Renal pelvis (tissue), 4 donors: ENCODE results near the gene POLR3GL. TPM values are rescaled to one million over a fixed set of nuclear protein-coding genes. Genes with fewer than 3 reads are reported as not detected.

Experiments used
- DNase-seq: peaks from one replicate; pipeline ENCODE4 v3.0.0-alpha.2; 2013
- polyA plus RNA-seq, 3 donors: library from polyadenylated mRNA; unstranded; fragments of 120-200 nt; gene quantifications; one replicate each; pipeline ENCODE4 v1.2.1, GENCODE V29; 2013; ENCODE audit not compliant: insufficient read length in 3 of 3

Gene POLR3GL
- polyA plus RNA-seq, 3 donors = 32.3 to 35.7 (median 34.5) TPM

- no peak for DNase-seq
Measured at GRCh38 chr1:145965119-145965744, 742 bp downstream of the POLR3GL start.

GRCh38 chr1:145967288-145967687 is 2.8 kb downstream of the POLR3GL start:
- DNase-seq = no peak

- no peak for DNase-seq
Measured at GRCh38 chr1:145972580-145972979, 8.1 kb downstream of the POLR3GL start.

GRCh38 chr1:145974721-145975120 is 10.2 kb downstream of the POLR3GL start:
- no peak for DNase-seq

- DNase-seq = no peak
Measured at GRCh38 chr1:145975216-145975615, 10.7 kb downstream of the POLR3GL start.

GRCh38 chr1:145977016-145977415 is 12.5 kb downstream of the POLR3GL start:
- no peak for DNase-seq

GRCh38 chr1:145977486-145978470 is 13.3 kb downstream of the POLR3GL start:
- peak; percentile 83 for DNase-seq

- DNase-seq = no peak
Measured at GRCh38 chr1:145978471-145978853, 14.0 kb downstream of the POLR3GL start.

- peak; percentile 99 for DNase-seq
Measured at GRCh38 chr1:145978854-145979745, 14.6 kb downstream of the POLR3GL start.

- DNase-seq = no peak
Measured at GRCh38 chr1:145979746-145980456, 15.4 kb downstream of the POLR3GL start.

GRCh38 chr1:145980457-145980994 is 16.0 kb downstream of the POLR3GL start:
- no peak for DNase-seq

GRCh38 chr1:145982010-145982723 is 17.7 kb downstream of the POLR3GL start:
- no peak for DNase-seq

GRCh38 chr1:145983206-145983675 is 18.8 kb downstream of the POLR3GL start:
- DNase-seq = no peak

GRCh38 chr1:145983960-145984830 is 19.7 kb downstream of the POLR3GL start:
- no peak for DNase-seq

- DNase-seq = no peak
Measured at GRCh38 chr1:145985129-145985501, 20.6 kb downstream of the POLR3GL start.

GRCh38 chr1:145985502-145986439 is 21.3 kb downstream of the POLR3GL start:
- no peak for DNase-seq

GRCh38 chr1:145986551-145986950 is 22.1 kb downstream of the POLR3GL start:
- no peak for DNase-seq

- no peak for DNase-seq
Measured at GRCh38 chr1:145987926-145988325, 23.4 kb downstream of the POLR3GL start.
